Amygdala (tissue), 56 donors: ENCODE data around the gene STRN3.
A peak's percentile ranks its signal among the peaks of the same experiment; 100 is the strongest.
"Not testable (repeated sequence)": the region's sequence is repeated elsewhere in the genome, so short reads cannot be mapped to it uniquely, and the experiment has no call there.

ENCODE experiments used
- DNase-seq, 56 donors: peaks; one replicate each; lab custom pipeline; 2025; lab: John Stamatoyannopoulos, UW

STRN3 gene

GRCh38 chr14:31026077-31026449, at the start of gene STRN3:
Gene STRN3 (minus strand): TSS chr14:31026379. CDS start chr14:31026185, 194 bp downstream.
- DNase-seq: no peak

- no peak for DNase-seq
Observed at GRCh38 chr14:31075144-31075543, 49.0 kb upstream of the STRN3 start.

- DNase-seq: no peak
Observed at GRCh38 chr14:31071151-31071550, 45.0 kb upstream of the STRN3 start.

- DNase-seq: no peak
Observed at GRCh38 chr14:31070431-31070830, 44.3 kb upstream of the STRN3 start.

- DNase-seq: no peak
Observed at GRCh38 chr14:31069343-31069742, 43.2 kb upstream of the STRN3 start.

GRCh38 chr14:31068235-31068634, 42.1 kb upstream of the STRN3 start:
- no peak for DNase-seq

GRCh38 chr14:31062908-31063307, 36.7 kb upstream of the STRN3 start:
- not testable (repeated sequence) for DNase-seq

GRCh38 chr14:31060253-31060875, 34.2 kb upstream of the STRN3 start:
- no peak for DNase-seq

- DNase-seq: no peak
Observed at GRCh38 chr14:31059152-31059924, 33.2 kb upstream of the STRN3 start.

GRCh38 chr14:31057701-31058364, 31.7 kb upstream of the STRN3 start:
- no peak for DNase-seq

- DNase-seq: no peak
Observed at GRCh38 chr14:31057035-31057434, 30.9 kb upstream of the STRN3 start.

GRCh38 chr14:31052905-31053586, 26.9 kb upstream of the STRN3 start:
- peak in 1 of 56 donors; percentile 3 for DNase-seq

GRCh38 chr14:31051511-31051910, 25.3 kb upstream of the STRN3 start:
- DNase-seq: no peak

- no peak for DNase-seq
Observed at GRCh38 chr14:31051023-31051422, 24.8 kb upstream of the STRN3 start.

- no peak for DNase-seq
Observed at GRCh38 chr14:31047503-31047902, 21.3 kb upstream of the STRN3 start.

- DNase-seq: no peak
Observed at GRCh38 chr14:31045501-31046080, 19.4 kb upstream of the STRN3 start.

- DNase-seq: no peak
Observed at GRCh38 chr14:31043379-31043778, 17.2 kb upstream of the STRN3 start.

GRCh38 chr14:31042893-31043292, 16.7 kb upstream of the STRN3 start:
- DNase-seq: not testable (repeated sequence)

GRCh38 chr14:31042300-31042699, 16.1 kb upstream of the STRN3 start:
- DNase-seq: no peak

- no peak for DNase-seq
Observed at GRCh38 chr14:31038521-31039166, 12.5 kb upstream of the STRN3 start.
